HG03342 (cell line): Measurements from ENCODE around the gene AXIN2.
"Not testable (repeated sequence)": the region's sequence is repeated elsewhere in the genome, so short reads cannot be mapped to it uniquely, and the experiment has no call there.

ENCODE experiments used
- ATAC-seq: cut with Tn5 transposase; IDR thresholded peaks from one replicate; pipeline ENCODE4 v1.9.1; 2021; ENCODE audit warnings: mild to moderate bottlenecking, moderate library complexity; ENCODE audit not compliant: unreplicated experiment

AXIN2 gene

DNA sequence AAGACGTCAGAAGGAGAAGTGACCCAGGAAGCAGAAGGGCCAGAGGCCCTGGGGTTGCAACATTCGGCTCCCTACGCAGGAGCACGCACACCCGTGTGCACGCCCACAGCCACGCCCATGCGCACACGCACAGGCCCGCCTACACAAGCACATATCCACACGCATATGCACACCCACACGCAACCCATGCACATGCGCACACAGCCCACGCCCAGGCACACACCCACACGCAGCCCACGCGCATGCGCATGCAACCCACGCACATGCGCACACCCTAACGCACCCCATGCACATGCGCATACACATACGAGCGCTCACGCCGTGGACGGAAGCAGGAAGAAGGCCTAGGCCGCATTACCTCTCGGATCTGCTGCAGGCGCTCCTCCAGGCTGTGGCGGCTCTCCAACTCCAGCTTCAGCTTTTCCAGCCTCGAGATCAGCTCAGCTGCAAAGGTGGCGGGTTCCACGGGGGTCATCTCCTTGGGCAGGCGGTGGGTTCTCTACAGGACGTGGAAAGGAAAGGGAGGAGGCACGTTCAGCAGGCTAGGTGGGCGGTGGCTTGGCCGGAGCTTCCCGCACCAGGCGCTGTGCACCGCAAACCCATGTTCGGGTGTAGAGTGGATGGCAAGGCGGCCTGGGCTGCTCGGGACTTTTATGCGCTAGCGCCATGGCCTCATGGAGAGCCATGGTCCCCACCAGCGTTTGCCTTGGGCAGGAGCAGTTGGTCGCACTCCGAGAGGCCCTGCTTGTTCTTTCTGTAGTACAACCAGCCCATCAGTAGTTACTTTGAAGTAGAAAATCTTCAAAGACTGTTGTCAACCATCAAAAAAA is 23.4 kb downstream of the AXIN2 start:
- no peak for ATAC-seq

DNA sequence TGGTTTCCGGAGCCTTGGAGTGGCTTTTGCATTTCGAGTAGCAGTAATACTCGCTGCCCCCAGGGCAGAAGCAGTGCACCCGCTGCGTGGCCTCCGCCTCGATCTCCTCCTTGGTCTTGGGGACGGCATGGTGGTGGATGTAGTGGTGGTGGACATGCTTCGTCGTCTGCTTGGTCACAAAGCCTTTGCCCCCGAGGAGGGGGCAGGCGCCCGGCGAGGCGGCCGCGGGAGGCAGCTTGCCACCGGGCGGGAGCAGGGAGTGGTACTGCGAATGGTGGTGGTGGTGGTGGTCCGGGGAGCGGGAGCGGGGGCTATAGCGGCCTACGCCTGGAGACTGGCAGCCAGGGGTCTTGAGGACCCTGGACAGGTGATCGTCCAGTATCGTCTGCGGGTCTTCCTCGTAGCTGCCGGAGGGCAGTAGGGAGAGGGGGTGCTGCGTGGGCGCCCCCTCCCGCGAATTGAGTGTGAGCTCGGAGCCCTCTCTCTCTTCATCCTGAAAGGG is 24.1 kb downstream of the AXIN2 start:
- ATAC-seq = no peak

DNA sequence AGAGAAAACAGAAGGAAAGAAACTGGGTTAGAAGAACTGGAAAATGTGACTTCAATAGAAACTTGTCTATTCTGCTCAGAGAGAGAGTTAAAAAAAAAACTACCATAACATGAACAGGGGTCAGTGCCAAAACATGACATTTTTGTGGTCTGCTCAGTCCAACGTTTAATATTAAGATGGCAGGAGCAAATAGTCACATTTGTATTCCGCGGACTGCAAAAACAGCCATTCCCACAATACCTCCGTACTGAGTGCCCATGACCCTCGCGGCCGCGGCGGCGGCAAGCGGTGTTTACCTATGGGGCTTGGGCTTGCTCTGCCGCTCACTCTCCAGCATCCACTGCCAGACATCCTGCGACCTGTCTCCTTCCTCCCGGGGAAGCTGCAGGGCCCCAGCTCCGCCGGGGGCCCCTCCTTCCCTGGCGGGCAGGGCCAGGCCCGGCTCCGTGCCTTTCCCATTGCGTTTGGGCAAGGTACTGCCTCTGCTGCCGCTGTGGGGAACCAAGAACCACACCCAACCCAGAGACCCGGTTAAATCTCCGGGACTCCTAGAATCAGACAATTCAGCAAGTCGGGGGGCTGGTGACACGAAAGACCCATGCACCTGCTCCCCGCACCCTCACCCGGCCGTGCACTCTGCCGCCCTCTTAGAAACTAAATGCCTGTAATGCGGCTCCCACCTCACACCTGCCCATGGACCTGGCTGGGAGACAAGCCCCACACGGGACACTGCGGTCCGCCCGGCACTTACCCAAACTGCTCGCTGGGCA is 24.7 kb downstream of the AXIN2 start:
- no peak for ATAC-seq

DNA sequence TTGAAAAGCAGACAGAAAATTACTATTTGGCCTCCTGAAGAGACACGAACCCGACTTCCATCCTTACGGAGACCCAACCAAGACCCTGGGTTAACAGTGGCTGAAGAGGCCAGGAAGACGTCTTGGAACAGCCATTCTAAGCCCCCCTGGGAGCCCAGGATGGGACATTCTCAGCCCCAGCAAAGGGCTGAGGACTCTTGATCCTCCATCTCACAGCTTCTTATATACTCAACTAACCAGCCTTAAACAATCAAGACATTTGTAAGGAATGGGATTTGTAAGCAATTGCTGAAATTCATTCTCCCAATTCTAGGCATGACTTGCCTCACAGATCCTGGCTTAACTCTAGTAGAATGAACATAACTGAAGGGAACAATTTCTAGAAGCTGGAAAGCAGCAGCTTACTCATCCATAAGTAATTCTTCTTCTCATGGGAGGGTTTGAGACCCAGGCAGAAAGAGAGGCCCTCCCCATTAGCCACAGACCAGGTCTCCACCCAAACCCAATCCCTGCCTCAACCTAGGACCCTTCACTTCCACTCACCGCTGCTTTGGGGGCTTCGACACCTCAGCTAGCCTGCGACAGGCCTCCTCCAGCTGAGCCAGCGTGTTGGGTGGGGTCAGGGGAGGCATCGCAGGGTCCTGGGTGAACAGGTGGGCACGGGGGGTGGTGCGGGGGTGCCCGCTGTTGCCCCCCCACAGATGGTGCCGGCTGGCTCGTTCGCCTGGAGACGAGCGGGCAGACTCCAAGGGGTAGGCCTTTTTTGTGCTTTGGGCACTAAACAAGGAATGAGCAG is 25.5 kb downstream of the AXIN2 start:
- ATAC-seq = no peak

- ATAC-seq = no peak
These were observed 27.5 kb downstream of the AXIN2 start for GRCh38 chr17:65533852-65534457.

GRCh38 chr17:65533056-65533745 is 28.2 kb downstream of the AXIN2 start:
- no peak for ATAC-seq

- ATAC-seq = no peak
These were observed 29.2 kb downstream of the AXIN2 start for GRCh38 chr17:65532101-65532890.

- ATAC-seq = no peak
These were observed 30.0 kb downstream of the AXIN2 start for GRCh38 chr17:65531256-65532100.

DNA sequence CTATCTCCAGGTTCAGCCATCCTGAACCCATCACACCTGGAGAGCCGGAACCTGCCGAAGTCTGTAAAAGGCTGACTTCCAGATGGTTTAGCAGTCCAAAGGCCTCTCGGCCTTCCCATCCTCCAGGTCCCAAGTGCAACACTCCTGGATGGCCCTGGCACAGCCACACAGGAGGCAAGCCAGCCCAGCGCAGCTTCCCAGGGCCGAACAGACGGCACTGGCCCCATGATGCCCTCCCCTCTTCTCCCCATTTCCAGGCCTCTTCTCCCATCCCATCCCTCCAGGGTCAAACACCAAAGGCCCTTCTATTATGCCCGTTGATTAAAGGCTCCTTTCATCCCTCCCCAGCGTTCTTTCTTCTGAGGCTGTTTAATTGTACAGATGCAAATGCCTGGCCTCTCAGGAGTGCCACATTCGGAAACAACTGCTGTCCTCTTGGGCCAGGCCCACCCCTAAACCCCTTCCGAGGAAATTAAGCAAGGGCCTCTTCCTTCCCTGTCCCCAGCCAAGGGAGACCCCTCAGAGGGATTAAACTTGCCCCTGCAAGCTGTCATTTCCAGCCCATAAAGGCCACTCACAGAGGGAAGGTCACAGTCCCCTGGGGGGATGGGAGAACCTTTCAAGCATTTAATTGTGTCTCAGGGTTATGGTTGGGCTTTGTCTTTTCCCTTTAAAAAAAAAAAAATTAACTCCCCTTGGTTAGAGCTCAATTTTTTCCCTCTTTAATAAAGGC is 30.8 kb downstream of the AXIN2 start:
- no peak for ATAC-seq

DNA sequence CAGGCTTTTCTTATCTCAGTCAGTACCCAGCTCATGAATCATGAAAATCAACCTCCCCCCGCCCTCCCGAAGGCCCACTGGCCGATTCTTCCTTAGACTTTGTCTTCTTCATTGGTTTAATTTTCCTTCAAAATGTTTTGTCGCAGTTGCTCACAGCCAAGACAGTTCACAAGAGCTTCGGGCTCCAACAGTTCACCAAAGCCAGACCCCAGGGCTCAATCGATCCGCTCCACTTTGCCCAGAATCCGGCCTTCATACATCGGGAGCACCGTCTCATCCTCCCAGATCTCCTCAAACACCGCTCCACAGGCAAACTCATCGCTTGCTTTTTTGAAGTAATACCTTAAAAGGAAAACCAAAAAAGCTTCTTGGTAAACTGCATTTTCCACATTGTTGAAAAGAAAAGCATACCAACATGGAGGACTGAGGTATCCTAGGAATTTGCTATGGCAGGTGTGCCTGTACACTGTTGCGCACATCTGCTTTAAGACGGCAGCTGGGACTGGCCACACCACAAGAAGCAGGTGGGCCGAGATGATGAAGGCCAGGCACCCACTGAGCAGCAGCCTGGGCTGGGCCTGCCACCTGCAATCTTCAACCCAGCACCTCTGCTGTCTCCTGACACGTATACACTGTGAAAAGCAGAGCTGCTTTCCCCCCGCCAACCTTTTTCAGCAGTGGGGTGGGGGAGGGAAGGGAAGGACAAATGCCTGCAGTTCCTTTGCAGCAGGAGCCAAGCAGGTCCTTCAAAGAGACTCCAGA is 31.5 kb downstream of the AXIN2 start:
- ATAC-seq = no peak

GRCh38 chr17:65529040-65529633 is 32.3 kb downstream of the AXIN2 start:
- no peak for ATAC-seq

GRCh38 chr17:65527857-65528591 is 33.4 kb downstream of the AXIN2 start:
- no peak for ATAC-seq

DNA sequence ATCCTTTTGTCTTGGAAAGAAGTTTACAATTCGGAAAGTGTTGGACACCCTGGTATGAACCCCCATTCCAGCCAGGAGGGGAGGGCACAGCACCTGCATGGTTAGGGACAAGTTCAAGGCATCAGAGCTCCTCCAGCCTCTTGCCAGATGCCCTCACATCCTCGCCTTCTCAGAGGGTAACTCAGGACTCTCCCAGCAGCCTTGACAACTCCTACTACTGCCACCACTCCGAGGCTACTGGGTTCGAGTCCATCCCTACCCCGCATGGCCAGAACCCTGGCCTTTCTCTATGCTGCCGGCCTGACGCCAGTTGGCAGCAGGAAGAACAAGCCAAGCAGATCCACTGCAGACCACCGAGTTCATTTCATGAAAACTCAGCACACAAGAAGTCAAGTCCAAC is 34.1 kb downstream of the AXIN2 start:
- ATAC-seq = no peak

DNA sequence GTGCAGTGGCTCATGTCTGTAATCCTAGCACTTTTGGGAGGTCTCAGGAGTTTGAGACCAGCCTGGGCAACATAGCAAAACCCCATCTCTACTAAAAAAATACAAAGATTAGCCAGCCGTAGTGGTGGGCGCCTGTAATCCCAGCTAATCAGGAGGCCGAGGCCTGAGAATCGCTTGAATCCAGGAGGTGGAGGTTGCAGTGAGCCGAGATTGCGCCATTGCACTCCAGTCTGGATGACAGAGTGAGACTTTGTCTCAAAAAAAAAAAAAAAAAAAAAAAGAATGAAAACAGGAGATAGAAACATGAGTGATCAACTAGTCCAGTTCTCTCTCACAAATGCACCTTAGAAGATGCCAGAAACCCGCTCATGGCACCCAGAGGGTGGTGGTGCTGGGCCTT is 34.6 kb downstream of the AXIN2 start:
- not testable (repeated sequence) for ATAC-seq

DNA sequence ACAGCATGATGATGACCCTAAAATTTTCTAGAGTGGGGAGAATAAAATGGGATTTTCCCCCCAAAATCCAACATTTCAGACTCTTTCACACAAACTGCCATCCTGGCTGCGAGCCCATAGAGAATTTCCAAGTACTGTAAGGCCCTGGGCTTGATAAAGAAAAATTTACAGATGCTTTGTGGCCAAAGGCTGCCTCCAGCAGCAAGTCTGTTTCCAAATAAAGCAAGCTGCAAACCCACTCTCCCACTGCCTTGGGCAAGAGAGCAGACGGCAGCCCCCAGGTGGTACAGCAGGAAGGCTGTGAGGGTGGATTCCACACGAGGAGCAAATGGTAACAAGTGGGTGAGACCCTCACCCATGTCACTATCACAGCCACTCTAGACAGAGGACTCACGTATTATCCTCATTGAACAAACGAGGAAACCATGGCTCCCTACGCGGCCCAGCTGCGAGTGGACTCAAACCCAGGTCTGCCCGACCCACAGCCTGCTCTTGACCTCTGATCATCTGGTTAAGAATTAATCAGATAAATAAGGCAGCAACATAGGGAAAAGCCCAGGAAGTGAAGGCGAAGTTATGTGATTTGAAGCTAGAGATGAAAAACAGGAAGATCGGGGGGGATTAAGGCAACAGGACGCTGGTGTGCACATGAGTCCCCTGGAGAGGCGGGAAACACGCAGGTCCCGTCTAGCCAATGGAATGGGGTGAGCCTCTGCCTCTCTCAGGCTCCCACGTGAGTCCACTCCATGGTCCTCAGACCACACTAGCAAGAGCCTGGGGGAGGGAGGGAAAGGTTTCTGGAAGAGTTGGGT is 37.4 kb downstream of the AXIN2 start:
- ATAC-seq = no peak
